ENCODE data around the gene ARHGAP32.

DNA sequence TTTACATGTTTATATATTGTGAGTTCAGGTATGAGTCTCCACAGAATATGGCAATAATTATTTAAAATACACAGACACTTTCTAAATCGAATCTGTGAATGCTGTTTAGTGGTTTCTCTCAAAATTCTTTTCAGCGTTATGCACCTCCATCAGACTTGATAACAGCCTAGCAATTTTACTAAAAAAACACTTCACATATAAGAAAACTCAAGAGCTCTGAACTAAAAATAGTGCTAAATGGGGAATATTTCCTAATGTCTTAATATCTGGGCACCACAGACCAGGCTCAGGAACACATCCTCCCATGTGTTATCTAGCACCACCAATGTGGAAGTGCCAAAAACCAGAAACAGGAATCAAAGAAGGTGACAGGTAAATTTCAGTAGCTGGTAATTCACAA, 47.9 kb downstream of the ARHGAP32 start:
- TF ChIP-seq TAF1 (IDR thresholded peaks at IDR 0.05; ENCODE audit: borderline replicate concordance, insufficient read depth, low read length) (no peak), FOXP2 (optimal IDR thresholded peaks at IDR 0.05; ENCODE audit: borderline replicate concordance, extremely low read depth, extremely low read length, insufficient read depth) (no peak)

All from PFSK-1 (cell line).